H1 (cell line): ENCODE data around the gene NFATC1. TPM values are rescaled to one million over a fixed set of nuclear protein-coding genes. Genes with fewer than 3 reads are reported as not detected.

Experiments
- CTBP2 ChIP-seq: IDR thresholded peaks from 2 replicates; pipeline ENCODE4 v1.7.0; 2011; ENCODE audit warnings: borderline replicate concordance, mild to moderate bottlenecking, moderate library complexity, mixed read lengths, low read length; ENCODE audit not compliant: insufficient read depth, insufficient read length
- EGR1 ChIP-seq: IDR thresholded peaks from 2 replicates; pipeline ENCODE4 v1.6.1; 2011; ENCODE audit warnings: low read depth, low read length, borderline replicate concordance
- MAFK ChIP-seq: IDR thresholded peaks from 2 replicates; pipeline ENCODE4 v1.6.1; 2012; ENCODE audit warnings: low read depth, mild to moderate bottlenecking, improper control_type of control experiment, low read length
- RNF2 ChIP-seq: fragments of 200-900, 300-1000 bp; sonication (generic); IDR thresholded peaks from 2 replicates; pipeline ENCODE4 v1.7.1; 2016; ENCODE audit warnings: borderline replicate concordance, low read depth, mild to moderate bottlenecking, antibody characterized with exemption, low read length; ENCODE audit not compliant: poor library complexity, severe bottlenecking; ENCODE audit errors: missing control alignments
- SP2 ChIP-seq: IDR thresholded peaks from 2 replicates; pipeline ENCODE4 v1.6.1; 2012; ENCODE audit warnings: mild to moderate bottlenecking, low read length, inconsistent platforms
- polyA plus RNA-seq, 7 experiments: library from polyadenylated mRNA; depleted of rRNA in 3 of 7; stranded (reverse) in 5 of 7; unstranded in 2 of 7; fragments of >200 nt in 5 of 7; fragments of 200-250 nt in 2 of 7; gene quantifications; 1 replicate in 5 of 7; 2 replicates in 1 of 7; 4 replicates in 1 of 7; pipeline versions ENCODE4 v1.2.1 to v1.2.3, GENCODE V29; 2011 to 2013; ENCODE audit warnings: missing spikeins in 2 of 7, mixed read lengths in 2 of 7
- total RNA-seq: library from RNA; stranded (reverse); fragmentation: NEBNext Ultra II Directional; extraction: Animal tissue kit (Norgen Biotek cat#: 25700); gene quantifications from 2 replicates; pipeline ENCODE4 v1.2.1, GENCODE V29; 2021

NFATC1 gene
- total and polyA plus RNA-seq, 2 of the 8 experiments (the other 6 are each of a cell fraction or from before 2014, with no cell fraction given), result 2.0 to 6.6 TPM

DNA sequence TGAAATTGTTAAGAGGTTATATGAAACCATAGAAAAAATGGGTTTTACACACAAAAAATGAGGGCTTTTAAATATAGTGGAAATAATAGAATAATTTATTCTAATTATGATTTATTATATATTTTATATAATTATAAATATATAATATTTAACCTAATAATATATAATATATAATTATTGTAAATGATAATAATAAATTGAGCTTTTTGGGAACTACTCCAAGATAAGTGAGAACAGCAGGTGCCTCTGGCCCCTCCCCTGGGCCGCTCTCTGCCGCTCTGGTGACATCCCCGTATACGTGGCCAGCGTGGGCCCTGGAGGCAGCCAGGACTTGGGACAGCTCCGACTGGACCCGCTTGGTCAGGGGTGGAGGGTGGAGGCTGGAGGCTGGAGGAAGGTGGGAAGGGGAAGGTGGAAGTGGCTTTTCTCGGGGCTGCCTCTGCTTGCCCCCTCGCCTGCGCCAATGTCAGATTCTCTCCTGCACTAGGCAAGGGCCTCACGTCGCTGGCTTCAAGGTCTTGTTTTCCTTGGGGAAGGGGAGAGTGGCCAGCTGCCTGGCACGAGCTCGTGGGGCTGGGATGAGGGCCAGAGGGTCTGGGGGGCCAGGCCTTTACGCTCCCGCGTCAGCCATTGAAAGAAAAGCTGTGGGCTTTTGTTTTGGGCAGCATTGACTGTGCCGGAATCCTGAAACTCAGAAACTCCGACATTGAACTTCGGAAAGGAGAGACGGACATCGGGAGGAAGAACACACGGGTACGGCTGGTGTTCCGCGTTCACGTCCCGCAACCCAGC, 54.8 kb downstream of the NFATC1 start (continued):
- TF ChIP-seq RNF2, result no peak
- no peak for TF ChIP-seq CTBP2
- TF ChIP-seq SP2, result no peak
- no peak for TF ChIP-seq MAFK
- no peak for TF ChIP-seq EGR1
